ENCODE measurements around the gene LCP2. TPM values are rescaled to one million over a fixed set of nuclear protein-coding genes. Genes with fewer than 3 reads are reported as not detected.

LCP2 gene
- total RNA-seq, 2 experiments from 2014 or later, result 154 to 155 TPM

- POLR2A ChIA-PET, result interaction anchor here (1.9 to 2.3 kb wide), 6 partner anchors 34 to 75 kb away, joined by 6 to 26 read pairs (median 12); no protein-coding TSS in a partner anchor
- Mint-ChIP-seq H3K4me1 (ENCODE audit: low read depth) (peaks cover 40% of the 10 kb centered on the region), H3K36me3 (ENCODE audit: low read depth) (no peaks in the 10 kb centered on the region), H3K27ac (no peak overlapping the region), H3K9me3 (no peaks in the 10 kb centered on the region), H3K27me3 (no peaks in the 10 kb centered on the region), H3K4me3 (peak overlapping the region; percentile 80)
- Histone ChIP-seq H3K36me3 (ENCODE audit: insufficient read depth, low read length) (no peaks in the 10 kb centered on the region), H3K4me3 (ENCODE audit: low read length) (no peak overlapping the region), H3K4me1 (ENCODE audit: insufficient read depth, low read length) (peaks cover 70% of the 10 kb centered on the region), H3K9me3 (ENCODE audit: control insufficient read depth in 1 of 2, insufficient read depth in 1 of 2, low read length in 2 of 2) (no peaks in the 10 kb centered on the region), H3K27ac (ENCODE audit: low read depth in 1 of 2, low read length in 2 of 2) (peak overlapping the region in 1 of 2 donors; percentile 72), H3K27me3 (ENCODE audit: control insufficient read depth in 1 of 2, insufficient read depth in 2 of 2, low read length in 2 of 2) (no peaks in the 10 kb centered on the region)
- ATAC-seq (ENCODE audit: poor library complexity), result no peak
- intact Hi-C loops (cut with DNase I, micrococcal nuclease), result no loop called here
- no peak for DNase-seq
- CTCF ChIA-PET, result interaction anchor here (1.5 to 4.1 kb wide), 6 partner anchors 42 to 110 kb away, joined by 4 to 73 read pairs (median 20); no protein-coding TSS in a partner anchor
- TF ChIP-seq CTCF (IDR thresholded peaks at IDR 0.05), result no peak
These were observed 39.6 kb upstream of the LCP2 start for GRCh38 chr5:170337045-170337733.

- Mint-ChIP-seq H3K36me3 (ENCODE audit: low read depth) (no peaks in the 10 kb centered on the region), H3K4me3 (peak overlapping the region; percentile 80), H3K9me3 (no peaks in the 10 kb centered on the region), H3K27me3 (no peaks in the 10 kb centered on the region), H3K27ac (no peak overlapping the region), H3K4me1 (ENCODE audit: low read depth) (peaks cover 40% of the 10 kb centered on the region)
- ATAC-seq (ENCODE audit: poor library complexity), result no peak
- TF ChIP-seq CTCF (IDR thresholded peaks at IDR 0.05), result no peak
- no peak overlapping the region for H3K4me3 ChIP-seq (ENCODE audit: low read length)
- H3K36me3 ChIP-seq (ENCODE audit: insufficient read depth, low read length), result no peaks in the 10 kb centered on the region
- ChIA-PET POLR2A (no interaction called here), CTCF (interaction anchor here (1.5 kb wide), 2 partner anchors 41 to 62 kb away, joined by 4 read pairs; no protein-coding TSS in a partner anchor)
- peak in 3 of 14 experiments; percentile 32 to 40 (median 33) for DNase-seq
- intact Hi-C loops (cut with DNase I, micrococcal nuclease), result no loop called here
- H3K4me1 ChIP-seq (ENCODE audit: insufficient read depth, low read length), result peaks cover 81% of the 10 kb centered on the region
- H3K9me3 ChIP-seq (ENCODE audit: control insufficient read depth in 1 of 2, insufficient read depth in 1 of 2, low read length in 2 of 2), result no peaks in the 10 kb centered on the region
- no peaks in the 10 kb centered on the region for H3K27me3 ChIP-seq (ENCODE audit: control insufficient read depth in 1 of 2, insufficient read depth in 2 of 2, low read length in 2 of 2)
- peak overlapping the region; percentile 60 to 72 for H3K27ac ChIP-seq (ENCODE audit: low read depth in 1 of 2, low read length in 2 of 2)
These were observed 38.5 kb upstream of the LCP2 start for GRCh38 chr5:170336065-170336464.

- peak in 5 of 14 experiments; percentile 17 to 41 (median 28) for DNase-seq
- H3K27ac ChIP-seq (ENCODE audit: low read depth in 1 of 2, low read length in 2 of 2), result peak overlapping the region; percentile 95 to 97
- Mint-ChIP-seq H3K4me3 (peak overlapping the region; percentile 78), H3K4me1 (ENCODE audit: low read depth) (peaks cover 40% of the 10 kb centered on the region), H3K27ac (no peak overlapping the region), H3K27me3 (no peaks in the 10 kb centered on the region), H3K36me3 (ENCODE audit: low read depth) (no peaks in the 10 kb centered on the region), H3K9me3 (no peaks in the 10 kb centered on the region)
- peaks cover 95% of the 10 kb centered on the region for H3K4me1 ChIP-seq (ENCODE audit: insufficient read depth, low read length)
- H3K4me3 ChIP-seq (ENCODE audit: low read length), result no peak overlapping the region
- no peak for ATAC-seq (ENCODE audit: poor library complexity)
- H3K36me3 ChIP-seq (ENCODE audit: insufficient read depth, low read length), result no peaks in the 10 kb centered on the region
- H3K27me3 ChIP-seq (ENCODE audit: control insufficient read depth in 1 of 2, insufficient read depth in 2 of 2, low read length in 2 of 2), result no peaks in the 10 kb centered on the region
- intact Hi-C loops (cut with DNase I, micrococcal nuclease), result loop anchor here in 1 of 2 experiments (1.0 kb wide), 1 partner anchor 37 kb away; the partner anchor contains the start of gene LCP2
- H3K9me3 ChIP-seq (ENCODE audit: control insufficient read depth in 1 of 2, insufficient read depth in 1 of 2, low read length in 2 of 2), result no peaks in the 10 kb centered on the region
- ChIA-PET CTCF (interaction anchor here (1.2 to 2.6 kb wide), 9 partner anchors 30 to 109 kb away, joined by 3 to 20 read pairs (median 5); partner anchors contain the start of gene LCP2), POLR2A (interaction anchor here (0.7 to 5.9 kb wide), 12 partner anchors 11 to 1840 kb away, joined by 3 to 236 read pairs (median 24); partner anchors contain the start of gene LCP2)
- no peak for TF ChIP-seq CTCF (IDR thresholded peaks at IDR 0.05)
These were observed 37.0 kb upstream of the LCP2 start for GRCh38 chr5:170334626-170335025.
